Stimulated activated CD4-positive, alpha-beta T cell treated with anti-CD3 and anti-CD28 coated beads, Interleukin-4, amount 100 ng/mL, for 4 hours (primary cell): ENCODE measurements around the gene TUBGCP6.

Experiments
- DNase-seq, 2 experiments: peaks; one replicate each; pipeline ENCODE4 v3.0.0-alpha.2; 2020

TUBGCP6 gene

DNA sequence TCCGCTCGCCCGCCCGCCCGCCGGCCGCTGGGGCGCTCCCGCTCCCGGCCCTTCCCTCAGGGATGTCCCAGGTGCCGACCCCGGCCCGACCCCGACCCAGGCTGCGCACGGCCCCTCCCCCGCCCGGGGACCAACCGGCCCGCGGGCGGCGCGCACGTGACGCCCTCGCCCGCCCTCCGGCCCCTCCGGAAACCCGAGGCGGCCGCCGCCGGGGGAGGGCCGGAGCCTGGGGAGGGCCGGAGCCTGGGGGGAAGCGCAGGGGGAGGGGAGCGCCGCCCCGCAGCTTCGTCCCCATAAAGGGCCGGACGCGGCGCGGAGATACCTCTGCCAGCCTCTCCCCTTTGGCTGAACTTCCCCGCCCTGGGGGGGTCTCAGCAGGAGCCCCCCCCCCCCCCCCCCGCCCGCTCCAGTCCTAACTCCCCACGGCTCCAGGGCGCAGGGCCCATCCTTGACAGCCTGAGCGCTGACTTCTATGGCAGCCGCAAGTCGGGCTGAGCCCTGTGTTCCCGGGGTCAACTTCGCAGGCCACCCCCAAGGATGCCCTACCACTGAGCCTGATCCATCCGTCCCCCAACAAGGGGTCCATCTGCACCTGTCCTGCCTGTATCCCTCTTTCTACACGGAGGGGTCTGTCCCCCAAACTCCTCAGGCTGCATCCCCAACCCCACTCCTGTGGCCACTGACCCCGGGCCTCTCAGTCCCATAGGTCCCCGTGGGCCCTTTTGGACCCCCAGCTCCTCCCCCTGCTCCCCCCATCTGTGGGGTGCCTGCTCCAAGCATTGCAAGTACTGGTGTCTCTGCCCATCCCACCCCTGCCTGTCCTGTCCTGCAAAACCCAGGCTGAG is 17.0 kb upstream of the TUBGCP6 start, which contains the start of gene MAPK12:
TSS of gene MAPK12 (minus strand) at position 69 of the 845 bp plus-strand sequence. CDS start 174 bp downstream, outside the sequence.
- DNase-seq = no peak

DNA sequence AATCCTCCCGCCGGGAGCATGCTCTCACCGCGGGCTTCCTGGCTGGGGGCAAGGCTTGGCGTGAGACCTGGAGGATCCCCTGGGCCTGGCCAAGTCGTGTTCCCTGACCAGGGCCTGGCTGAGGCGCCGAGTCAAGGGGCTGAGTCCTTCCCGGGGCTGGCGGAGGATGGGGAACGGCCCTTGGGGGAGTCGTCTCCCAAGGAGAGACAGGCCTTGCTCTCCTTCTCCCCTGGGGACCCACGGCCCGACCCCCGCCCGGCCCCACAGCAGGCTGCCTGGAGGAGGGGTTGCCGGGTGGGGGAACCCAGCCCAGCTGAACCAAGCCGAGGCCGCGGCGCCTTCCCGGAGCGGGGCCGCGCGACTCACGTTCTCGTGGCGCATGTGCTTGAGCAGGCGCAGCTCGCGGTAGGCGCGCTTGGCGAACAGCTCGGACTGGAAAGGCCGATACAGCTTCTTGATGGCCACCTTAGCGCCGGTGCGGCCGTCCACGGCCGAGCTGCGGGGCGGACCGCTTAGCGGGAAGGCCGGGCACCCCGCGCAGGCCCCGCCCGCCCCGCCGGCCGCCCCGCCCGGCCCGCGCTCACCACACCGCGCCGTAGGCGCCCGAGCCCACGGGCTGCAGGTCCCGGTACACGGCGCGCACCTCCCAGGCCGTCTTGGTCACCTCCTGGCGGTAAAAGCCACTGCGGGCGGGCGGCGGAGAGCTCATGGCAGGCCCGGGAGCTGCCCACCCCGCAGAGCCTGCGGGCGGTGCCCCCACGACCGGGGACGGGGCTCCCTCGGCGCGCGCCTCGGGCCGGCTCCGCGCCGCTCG is 16.2 kb upstream of the TUBGCP6 start:
- peak; percentile 17 to 39 for DNase-seq

DNA sequence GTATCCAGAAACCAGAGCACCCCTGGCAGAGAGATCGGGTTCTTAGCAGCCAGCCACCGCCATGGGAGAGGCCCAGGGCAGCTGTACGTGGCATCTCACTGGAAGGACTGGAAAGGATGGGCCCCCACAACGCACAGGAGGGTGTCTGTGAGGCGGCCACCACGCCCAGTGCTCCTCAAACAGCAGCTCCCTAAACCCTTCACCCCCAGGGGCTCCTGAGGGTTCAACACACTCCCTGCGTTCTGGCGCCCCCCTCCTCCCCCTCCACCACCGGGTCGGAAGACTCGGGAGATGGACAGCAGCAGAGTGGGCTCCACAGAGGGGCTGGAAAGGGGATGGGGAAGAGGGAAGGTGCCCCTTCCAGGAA is 15.6 kb upstream of the TUBGCP6 start:
- DNase-seq = no peak

DNA sequence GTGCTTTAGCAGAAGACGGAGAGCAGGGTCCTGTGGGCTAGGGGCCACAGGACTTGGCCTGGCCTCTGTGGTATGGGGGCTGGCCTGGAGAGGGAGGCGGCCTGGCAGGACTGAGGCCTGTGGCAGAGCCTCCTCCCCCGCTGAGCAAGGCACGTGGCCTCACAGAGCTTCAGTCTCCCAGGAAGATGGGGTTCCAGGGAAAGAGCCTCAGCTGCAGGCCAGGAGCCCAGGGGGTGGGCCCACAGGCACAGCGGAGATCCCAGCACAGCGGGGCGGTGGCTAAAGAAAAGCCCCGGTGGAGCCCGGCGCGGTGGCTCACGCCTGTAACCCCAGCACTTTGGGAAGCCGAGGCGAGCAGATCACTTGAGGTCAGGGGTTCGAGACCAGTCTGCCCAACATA is 14.5 kb upstream of the TUBGCP6 start:
- no peak for DNase-seq

DNA sequence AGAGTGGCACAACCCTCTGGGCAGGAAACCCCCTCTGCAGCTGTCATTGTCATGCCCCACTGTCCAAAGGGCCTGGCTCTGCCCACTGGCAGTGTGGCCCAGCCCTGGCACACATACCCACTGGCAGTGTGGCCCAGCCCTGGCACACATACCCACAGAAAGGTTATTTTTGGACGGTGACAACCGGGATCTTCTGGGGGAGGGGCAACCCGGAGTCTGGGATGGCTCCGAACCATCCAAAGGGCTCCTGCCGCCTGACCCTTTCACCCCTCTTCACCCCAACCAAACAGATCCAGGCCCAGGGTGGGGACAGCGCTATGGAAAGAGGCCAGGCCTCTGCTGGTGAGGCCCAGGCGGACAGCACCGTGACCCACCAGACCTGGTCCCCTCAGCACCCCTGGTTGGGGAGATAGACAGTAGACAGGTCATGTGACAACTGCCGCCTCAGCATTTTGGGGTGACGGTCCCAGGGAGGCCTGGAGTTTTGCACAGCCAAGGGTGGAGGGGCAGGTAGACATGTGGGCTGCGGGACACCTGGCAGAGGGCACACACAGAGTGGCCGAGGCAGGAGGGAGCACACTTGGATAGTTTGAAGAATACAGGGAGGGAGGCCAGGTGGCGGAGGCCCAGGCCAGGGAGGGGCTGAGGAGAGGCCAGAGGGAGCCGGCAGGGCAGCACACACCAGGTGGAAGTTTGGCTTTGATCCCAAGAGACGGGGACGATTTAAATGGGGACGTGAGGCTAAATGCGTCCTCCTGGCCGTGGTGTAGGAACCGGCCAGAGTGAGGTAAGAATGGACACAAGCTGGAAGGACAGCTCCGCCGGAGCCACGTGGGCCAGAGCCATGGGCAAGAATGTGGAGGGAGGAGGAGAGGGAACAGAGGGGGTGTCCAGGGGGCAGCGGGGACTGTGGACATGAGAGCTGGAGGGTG is 13.8 kb upstream of the TUBGCP6 start:
- DNase-seq = no peak

DNA sequence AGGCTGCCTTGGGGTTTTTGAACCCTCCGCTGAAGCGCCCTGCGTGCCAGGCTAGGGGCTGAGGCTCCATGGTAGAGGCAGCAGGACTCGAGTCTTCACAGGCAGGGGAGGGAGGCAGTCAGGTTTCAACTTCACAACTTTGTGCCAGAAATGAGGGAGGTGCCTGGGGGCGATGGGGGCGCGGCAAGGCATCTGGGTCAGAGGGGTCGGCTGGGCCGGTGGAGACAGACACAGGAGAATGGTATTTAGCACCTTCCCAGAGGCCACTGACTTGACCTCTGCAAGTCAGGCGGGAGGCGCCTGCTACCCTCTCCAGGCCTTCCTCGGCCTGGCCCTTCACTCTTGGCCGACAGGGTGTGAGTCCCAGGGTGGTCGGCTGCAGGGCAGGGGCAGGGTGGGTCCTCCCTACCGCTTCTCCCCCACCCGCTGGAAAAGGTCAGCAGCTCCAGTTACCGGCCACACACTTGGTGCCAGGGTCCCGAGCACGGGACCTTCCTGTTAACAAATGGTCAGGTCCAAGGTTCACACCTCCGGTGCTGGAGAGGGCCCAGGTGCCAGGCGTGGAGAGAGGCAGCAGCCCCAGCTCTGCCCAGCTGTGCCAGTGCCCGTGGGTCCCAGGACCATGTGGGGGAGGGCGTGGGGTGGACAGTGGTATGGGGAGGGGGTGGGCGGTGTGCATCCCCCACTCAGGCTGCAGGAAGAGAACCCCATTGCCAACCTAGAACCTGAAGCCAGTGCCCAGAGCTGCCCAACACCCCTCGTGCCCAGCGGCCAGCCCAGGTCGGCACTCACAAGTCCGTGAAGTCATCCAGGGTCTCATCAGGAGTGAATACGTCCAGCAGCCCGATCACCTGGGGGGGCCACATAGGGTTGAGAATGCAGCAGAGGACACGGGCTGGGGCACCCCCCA is 12.9 kb upstream of the TUBGCP6 start:
- DNase-seq = no peak

DNA sequence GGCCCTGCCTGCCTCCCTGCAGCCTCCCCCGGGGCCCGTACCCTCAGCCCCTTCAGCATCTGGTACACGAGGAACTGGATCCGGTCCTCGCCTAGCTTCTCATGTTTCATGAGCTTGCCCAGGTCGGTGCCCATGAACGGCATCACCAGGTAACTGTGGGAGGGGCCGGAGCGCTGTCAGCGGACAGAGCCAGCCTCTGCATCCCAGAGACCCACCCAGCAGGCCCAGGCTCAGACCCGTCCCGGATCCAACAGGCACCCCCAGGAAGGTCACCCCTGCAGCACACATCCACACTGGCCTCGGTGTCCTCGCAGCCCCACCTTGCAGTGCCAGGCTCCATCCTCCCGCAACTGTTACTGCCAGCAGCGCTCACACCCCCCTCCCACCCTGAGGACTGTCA is 12.2 kb upstream of the TUBGCP6 start:
- DNase-seq = no peak

DNA sequence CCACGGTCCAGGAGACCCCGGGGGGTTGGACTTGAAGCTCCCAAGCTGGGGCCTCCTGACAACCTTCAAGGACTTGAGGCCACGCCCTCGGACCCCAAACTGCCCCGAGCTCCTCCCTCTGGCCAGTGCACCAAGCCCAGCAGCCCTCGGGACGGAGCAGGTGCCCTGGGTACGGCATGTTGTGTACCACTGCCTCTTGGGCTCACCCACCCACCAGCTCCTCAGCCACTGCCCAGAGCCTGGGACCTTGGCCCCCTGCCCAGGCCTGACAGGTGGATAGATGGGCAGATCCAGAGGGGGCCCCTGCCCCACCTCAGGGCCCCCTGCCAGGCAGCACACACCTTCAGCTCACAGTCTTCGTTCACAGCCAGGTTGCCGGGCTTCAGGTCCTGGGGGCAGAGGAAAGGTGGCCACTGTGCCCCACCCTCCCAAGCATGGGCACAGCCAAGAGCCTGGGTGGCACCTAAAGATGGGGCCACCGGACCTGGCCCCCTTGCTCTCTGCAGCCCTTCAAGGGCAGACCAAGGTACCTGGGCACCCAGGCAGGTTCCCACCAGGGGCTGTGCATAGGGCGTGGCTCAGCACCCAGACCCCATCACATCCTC is 11.5 kb upstream of the TUBGCP6 start:
- DNase-seq = no peak

DNA sequence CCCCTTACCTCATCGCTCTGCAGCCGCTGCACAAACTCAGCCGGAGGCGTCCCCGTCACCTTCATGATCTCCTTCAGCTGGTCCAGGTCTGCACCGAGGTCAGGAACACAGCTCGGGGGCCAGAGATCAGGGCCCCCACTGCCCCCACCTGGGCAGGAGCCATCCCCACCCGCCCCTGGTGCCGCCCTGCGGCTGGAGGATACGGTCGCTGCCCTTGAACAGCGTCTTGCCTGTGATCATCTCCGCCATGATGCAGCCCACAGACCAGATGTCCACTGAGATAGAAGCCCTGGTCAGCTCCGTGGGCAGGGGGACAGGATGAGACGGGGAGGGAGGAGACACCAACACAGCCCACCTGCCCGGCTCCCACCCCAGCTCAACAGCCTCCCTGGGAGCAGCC is 10.8 kb upstream of the TUBGCP6 start:
- DNase-seq = no peak

DNA sequence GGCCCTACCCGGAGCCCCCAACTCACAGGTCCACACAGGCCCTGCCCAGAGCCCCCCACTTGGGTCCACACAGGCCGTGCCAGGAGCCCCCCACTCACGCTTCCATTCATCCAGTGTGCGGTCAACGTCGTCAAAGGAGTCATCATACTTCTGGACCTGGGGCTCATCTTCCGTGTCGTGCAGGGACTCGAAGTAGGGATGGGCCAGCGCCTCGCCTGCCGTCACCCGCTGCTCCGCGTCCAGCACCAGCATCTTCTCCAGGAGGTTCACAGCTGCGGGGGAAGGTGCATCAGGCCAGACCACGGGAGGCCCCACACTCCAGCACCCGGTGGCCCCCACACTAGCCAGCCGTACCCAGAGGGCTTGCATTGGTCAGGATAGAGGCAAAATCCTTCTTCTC is 10.3 kb upstream of the TUBGCP6 start:
- DNase-seq = no peak

DNA sequence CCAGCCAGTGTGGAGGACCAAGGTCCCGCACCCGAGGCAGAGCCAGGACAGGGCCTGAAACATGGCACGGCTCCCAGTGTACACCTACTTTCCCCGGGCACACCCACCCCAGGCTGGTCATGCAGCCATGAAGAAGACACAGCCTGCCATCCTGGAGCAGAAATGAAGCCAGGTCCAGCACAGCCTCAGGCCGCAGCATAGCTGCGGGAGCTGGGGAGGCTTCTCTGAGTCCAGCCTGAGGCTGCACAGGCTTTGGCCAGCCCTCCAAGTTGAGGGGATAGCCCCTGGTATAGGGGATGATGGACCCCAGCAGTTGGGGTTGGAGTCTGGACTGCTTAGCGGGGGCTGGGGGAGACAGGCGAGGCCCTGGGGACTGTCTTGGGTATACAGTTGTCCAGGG is 9.1 kb upstream of the TUBGCP6 start:
- DNase-seq = no peak

DNA sequence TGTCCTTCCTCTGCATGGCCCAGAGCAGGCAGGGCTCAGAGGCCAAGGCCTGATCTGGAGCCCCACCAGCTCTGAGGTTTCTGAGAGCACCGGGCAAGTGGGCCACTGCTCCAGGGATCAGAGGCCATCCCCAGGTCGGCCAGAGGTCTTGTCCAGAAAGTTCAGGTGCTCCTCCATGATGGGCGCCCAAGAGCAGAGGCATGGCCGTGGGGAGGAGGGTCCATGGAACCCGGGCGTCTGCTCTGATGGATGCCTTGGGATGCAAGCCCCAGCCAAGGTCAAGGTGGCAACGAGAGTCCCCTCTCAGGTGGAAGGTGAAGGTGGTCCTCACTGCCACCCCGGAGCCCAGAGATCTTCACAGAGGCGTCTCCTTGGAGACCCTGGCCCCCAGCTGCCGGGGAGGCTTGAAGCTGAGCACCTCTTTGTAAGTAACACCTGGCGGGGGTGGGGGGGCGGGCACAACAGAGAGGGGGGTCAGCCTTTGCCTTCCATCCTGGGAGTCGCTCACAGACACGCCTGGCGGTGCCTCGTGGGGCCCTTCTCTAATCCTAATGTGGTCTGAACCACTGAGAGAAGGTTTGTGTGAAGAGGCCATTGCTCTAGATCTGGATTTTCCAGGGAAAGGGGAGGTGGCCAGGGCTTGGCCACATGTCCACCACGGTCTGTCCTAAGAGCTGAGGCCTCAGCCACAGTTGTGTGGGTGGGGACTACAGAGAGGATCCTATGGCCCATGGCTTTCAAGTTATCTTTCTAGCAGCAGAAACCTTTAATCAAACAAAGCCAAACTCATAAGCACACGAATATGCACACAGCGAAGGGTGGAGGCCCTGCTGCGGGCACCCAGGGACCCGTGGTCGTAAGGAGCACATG is 8.5 kb upstream of the TUBGCP6 start:
- DNase-seq = no peak

DNA sequence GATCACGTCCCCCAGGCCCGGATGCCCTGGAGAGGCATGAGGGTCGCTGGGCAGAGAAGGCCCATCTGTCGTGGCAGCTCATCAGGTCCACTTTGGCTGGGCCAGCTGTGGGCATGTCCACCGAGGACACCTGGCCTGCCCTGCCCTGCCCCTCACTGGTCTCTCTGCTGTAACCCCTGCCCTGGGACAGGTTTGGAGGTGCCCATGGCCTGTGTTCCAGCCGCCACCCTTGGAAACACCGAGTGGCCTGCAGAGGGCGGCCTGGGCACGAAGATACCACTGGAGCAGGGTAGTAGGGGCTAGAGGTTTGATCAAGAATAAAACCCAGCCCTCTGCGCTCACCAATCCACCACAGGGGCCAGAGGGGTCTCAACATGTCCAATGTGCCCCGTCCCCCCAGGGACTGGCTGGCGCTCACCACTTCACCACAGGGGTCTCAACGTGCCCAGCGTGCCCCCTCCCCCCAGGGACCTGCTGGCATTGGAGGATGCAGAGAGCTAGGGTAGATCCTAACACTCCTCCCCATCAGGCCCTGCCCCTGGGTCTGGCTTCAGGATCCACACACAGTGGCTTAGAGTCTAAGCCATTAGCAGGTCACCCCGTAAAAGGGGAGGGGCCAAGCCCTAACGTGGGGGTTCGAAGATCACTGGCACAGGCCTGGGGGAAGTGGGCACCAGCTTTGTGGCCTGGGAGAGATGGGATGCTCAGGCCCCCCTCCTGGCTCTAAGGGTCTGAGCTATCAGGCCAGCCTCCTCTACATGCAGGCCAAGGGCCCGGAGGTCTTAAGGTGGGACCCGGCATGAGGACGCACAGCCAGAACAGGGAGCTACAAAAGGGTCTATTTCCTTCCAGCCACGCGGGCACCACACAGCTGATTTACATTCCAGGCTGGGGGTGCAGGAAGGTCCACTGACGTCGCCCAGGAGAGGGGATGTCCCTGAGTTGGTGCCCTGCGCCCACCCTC is 7.5 kb upstream of the TUBGCP6 start:
- DNase-seq = peak; percentile 66 to 68

DNA sequence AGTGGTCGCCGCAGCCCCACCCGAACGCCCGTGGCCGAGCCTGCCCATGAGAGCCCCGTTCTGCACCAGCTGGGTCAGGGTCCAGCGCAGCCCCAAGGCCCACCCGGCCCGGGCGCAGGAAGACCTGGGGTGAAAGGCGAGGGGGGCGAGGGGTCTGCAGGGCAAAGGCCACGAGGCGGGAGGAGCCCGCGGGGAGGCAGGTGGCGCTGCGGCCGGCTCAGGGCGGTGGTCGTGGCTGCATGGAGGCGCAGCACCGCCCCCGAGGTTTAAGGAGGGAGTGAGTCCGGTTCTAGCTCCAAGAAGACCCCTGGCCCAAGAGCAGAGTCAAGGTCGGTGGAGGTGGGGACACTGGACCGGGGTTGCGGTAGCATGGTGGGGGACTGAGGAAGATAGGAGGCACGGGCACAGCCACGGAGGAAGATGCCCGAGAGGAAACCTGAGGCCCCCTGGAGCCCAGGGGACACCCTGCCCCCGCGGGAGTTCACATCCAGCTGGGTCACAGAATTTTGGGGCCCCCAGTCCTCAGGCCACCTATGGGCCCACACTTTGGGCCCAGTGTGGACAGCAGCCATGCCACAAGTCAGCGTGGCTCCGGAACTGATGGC is 6.8 kb upstream of the TUBGCP6 start:
- no peak for DNase-seq

DNA sequence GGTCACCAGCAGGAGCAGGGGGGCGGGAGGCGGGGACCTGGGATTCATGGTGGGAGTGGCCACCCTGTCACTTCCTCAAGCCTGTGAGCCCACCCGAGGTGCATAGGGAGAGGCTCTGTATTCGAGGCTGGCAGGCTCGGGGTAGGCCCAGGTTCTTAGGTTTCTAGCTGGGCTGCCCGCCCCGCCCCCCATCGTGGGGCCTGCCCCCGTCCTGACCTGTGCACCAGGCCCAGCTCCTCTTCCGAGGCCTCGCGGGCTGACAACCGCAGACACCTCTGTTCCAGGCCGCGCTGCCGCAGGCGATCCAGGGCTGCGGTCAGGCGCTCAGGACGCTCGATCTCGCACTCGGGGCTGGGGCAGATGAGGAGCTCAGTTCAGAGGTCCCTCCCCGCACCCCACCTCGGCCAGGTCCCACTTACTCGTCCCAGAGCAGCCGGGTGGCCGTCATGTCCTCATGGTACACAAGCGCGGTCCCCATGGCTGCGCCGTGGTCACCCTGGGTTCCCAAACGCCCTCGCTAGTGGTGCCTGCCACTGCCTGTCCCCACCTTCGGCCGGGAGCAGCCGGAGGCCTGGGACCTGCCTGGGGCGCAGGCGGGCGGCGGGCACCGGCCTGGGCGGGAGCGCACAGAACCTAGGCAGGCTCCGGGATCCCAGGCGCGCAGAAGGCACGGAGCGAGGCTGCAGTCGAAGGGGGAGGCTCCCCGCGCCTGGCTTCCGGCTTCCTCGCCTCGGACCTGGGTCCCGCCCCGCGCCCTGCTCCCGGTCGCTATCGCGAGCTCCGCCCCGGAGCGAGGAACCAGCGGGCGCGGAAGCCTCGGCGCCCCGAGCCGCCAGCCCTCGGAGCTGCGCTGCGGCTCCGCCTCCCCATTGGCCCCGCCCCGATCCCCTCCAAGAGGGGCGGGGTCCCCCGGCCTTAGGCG is 6.0 kb upstream of the TUBGCP6 start, which contains the start of gene HDAC10:
TSS of gene HDAC10 (minus strand) at position 711 of the 922 bp plus-strand sequence. CDS start at position 478, 233 bp downstream.
- DNase-seq = peak; percentile 73 to 80

DNA sequence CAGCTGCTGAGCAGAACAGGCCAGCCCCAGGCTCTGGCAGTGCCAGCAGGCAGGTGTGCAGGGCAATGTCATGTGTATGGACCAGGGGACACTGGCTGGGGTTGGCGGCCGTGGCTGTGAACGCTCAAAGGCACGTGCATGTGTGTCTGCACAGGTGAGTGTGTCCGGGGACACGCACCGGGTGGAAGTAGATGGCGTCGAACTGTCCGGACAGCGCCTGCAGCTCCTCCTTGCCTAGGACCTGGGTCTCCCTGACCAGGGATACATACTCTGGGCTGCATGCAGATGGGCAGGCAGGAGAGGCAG is 5.4 kb upstream of the TUBGCP6 start:
- DNase-seq = no peak
